Fibroblast of skin of abdomen (primary cell): ENCODE results near the gene SRGAP2C.
"Not testable (repeated sequence)": the region's sequence is repeated elsewhere in the genome, so short reads cannot be mapped to it uniquely, and the experiment has no call there.

Experiments used
- DNase-seq: peaks from one replicate; pipeline ENCODE4 v3.0.0-alpha.2; 2013

Gene SRGAP2C

DNA sequence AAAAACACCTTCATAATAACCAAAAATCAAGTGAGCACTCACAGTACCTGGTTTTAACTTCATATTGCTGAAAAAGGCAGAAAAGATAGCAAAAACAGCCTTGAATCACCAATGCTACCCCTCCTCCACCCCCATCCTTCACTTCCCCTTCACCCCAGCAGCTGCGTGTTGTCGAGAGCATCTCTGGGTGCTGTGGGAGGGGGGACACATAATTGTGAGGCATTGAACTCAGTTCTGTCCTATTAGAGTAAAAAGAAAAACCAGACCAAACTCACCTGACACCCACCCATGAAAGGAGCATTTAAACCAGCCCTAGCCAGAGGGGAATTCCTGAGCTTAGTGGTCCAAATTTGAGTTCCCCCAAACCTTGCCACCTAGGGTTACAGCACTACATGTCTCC lies 248.7 kb downstream of the SRGAP2C start:
- not testable (repeated sequence) for DNase-seq

DNA sequence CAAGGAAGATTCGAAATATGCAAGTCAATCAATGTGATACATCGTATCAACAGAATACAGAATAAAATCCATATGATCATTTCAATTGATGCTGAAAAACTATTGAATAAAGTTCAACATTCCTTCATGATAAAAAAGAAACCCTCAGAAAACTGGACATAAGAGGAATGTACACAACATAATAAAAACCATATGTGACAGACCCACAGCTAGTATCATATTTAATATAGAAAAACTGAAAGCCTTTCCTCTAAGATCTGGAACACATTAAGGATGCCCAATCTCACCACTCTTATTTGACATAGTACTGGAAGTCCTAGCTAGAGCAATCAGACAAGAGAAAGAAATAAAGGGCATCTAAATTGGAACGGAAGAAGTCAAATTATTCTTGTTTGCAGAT lies 254.1 kb downstream of the SRGAP2C start:
- DNase-seq: peak; percentile 58

DNA sequence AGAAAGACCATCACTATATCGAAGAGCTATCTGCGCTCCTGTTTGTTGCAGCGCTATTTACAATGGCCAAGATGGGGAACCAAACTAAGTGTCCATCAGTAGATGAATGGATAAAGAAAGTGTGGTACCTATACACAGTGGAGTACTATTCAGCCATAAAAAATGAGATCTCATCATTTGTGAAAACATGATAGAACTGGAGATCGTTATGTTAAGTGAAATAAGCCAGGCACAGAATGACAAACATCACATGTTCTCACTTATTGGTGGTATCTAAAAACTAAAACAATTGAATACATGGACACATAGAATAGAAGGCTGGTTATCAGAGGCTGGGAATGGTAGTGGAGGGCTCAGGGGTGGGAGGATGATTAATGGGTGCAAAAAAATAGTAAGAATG lies 256.2 kb downstream of the SRGAP2C start:
- DNase-seq: no peak
